GM21737 (cell line): ENCODE measurements around the gene KRTDAP.

Experiments used
- ATAC-seq: cut with Tn5 transposase; IDR thresholded peaks from one replicate; pipeline ENCODE4 v1.9.1; 2021; ENCODE audit warnings: mild to moderate bottlenecking, moderate library complexity; ENCODE audit not compliant: unreplicated experiment

KRTDAP gene, protein sequence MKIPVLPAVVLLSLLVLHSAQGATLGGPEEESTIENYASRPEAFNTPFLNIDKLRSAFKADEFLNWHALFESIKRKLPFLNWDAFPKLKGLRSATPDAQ

GRCh38 chr19:35490364-35490763 lies at the start of gene KRTDAP:
Gene KRTDAP, minus strand, starts transcription at chr19:35490464. Its CDS starts 22 bp downstream, at chr19:35490442.
- no peak for ATAC-seq

DNA sequence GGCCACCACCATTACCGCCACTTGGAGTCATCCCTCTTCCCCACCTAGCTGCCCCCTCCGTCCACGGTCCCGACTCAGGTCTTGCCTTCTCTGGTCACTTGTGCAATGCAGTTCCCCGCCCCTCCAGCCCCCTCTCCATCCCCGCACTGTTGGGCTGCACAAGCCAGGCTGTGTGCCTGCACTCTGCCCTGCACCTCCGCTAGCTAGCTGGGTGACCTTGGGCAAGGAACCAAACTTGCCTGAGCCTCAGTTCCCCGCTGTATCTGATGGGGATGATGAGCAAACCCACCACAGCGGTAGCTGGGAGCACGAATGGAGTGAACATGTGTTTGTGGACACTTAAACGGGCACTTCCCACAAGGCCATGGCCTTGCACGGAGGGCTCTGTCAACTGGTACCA lies 49.6 kb upstream of the KRTDAP start:
- ATAC-seq: no peak

- no peak for ATAC-seq
These were observed 49.0 kb upstream of the KRTDAP start for GRCh38 chr19:35539314-35539713.

DNA sequence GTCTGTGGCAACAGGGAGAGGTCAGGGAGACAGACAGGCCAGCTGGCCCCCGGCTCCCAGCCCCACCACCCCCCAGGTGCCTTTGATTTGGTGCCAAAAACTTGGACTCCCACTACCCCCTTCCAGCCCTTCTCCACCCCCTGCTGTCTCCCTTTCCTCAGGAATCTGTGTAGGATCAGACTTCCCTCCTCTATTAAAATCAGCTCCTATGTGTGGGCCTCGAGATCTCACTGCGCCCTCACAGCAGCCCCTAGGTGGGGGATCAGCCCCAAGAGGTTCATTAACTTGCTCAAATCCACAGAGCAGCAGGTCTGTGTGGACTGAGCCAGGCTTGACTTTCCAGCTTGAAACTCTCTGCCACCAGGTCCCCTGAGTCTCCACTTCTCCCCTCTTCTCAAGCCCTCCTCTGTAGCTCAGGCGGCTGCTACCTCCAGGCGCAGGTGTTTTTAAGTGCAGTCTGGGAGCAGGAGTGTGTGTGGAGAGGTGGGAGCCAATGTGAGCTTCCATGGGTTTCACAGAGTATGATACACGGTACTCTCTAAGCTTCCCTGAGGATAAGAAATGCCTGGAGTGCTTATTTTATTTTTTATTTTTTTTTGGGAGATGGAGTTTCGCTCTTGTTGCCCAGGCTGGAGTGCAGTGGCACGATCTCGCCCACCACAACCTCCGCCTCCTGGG lies 44.7 kb upstream of the KRTDAP start:
- ATAC-seq: no peak

GRCh38 chr19:35533822-35534392 lies 43.6 kb upstream of the KRTDAP start:
- ATAC-seq: no peak

DNA sequence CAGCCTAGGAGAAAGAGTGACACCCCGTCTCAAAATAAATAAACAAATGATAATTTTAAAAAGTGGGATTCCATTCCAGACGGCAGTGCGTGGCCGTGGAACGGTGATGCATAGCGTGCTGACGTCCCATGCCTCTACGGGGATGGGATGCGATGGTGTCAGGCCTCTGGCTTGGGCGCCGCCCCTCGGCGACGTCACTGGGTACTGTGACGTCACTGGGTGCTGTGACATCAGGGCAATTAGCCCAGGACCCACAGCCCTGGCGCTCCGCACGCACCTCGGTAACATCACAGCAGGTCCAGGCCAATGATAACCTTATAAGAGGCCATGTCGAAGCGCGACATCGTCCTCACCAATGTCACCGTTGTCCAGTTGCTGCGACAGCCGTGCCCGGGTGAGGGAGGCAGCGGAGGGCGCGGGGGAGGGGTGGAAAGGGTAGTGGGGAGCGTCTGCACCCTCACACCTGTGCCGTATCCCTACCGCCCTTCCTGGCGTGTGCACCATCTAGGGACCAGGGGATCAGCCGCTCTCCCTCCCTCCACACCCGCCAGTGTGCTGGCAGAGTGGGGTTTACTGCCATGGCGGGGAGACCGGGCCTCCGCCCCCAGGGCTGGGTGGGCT lies 43.0 kb upstream of the KRTDAP start, which contains the start of gene GAPDHS:
Gene GAPDHS, plus strand, starts transcription at position 256 of the 621 bp plus-strand sequence. Its CDS starts 72 bp downstream, at position 328.
- no peak for ATAC-seq

DNA sequence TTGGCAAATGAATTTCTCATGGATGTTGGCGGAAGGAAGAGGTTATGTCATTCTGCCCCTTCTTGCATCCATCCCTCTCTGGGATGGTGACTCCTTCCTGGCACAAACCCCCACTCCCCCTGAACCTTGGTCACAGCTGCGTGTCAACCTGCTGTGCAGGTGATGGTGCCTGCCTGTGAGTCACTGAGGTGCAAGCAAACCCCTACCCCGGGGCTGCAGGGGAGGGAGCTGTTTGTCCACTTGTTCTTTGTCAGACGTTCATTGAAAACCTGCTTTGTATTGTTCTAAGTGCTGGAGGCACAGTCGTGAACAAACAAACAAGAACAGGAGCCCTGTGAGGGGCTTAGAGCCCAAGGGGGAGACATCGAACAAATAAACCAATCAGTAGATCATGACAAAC lies 41.0 kb upstream of the KRTDAP start:
- ATAC-seq: no peak

- no peak for ATAC-seq
These were observed 39.3 kb upstream of the KRTDAP start for GRCh38 chr19:35529241-35530218.

- no peak for ATAC-seq
These were observed 38.2 kb upstream of the KRTDAP start, which contains the start of gene SBSN for GRCh38 chr19:35528218-35529038. Gene SBSN, minus strand, starts transcription at chr19:35528311. Its CDS starts 30 bp downstream, at chr19:35528281.

GRCh38 chr19:35525873-35526272 lies 35.6 kb upstream of the KRTDAP start:
- no peak for ATAC-seq

- no peak for ATAC-seq
These were observed 34.0 kb upstream of the KRTDAP start for GRCh38 chr19:35524181-35524837.

GRCh38 chr19:35522745-35523327 lies 32.6 kb upstream of the KRTDAP start:
- ATAC-seq: no peak

- no peak for ATAC-seq
These were observed 31.0 kb upstream of the KRTDAP start for GRCh38 chr19:35521124-35521743.

GRCh38 chr19:35519291-35519690 lies 29.0 kb upstream of the KRTDAP start:
- ATAC-seq: no peak

GRCh38 chr19:35518313-35518712 lies 28.0 kb upstream of the KRTDAP start:
- ATAC-seq: no peak

- ATAC-seq: no peak
These were observed 27.1 kb upstream of the KRTDAP start for GRCh38 chr19:35517342-35517741.

DNA sequence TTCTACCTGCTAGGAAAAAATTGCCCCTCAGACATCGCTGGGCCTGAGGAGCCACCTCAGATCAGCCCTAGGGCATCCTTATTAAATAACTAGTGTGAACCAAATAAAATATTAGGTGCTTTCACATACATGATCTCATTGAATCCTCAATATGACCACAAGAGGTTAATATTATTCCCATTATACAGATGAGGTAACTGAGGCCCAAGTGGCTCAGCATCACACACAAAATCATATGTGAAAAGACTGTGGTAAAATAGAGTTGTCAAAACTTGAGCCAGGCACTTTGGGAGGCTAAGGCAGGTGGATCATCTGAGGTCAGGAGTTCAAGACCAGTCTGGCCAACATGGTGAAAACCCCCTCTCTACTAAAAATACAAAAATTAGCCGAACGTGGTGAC lies 26.0 kb upstream of the KRTDAP start:
- no peak for ATAC-seq

DNA sequence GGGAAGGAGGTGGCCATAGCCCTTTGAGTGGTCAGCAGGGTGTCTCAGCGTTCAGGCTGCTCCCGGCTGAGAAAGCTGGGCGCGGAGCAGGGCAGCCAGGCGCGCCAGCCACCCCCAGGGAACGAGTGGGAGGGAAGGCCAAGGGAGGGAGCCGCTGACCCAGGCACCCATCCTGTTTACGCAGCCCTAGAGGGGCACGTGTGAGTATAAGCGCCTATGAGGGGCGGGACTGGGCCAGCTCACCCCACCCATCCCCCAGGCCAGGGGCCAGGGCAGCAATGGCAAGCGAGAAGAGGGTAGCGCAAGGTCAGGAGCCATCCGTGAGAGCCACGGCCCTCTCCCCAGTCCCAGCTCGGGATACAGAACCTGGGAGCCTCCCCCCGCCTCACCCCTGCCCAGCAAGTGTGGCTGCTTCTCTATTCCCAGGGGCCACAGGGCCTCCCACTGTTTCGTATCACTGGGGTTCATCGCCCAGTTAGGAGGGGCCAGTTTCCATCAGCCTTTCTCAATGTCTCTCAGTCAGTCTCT lies 24.1 kb upstream of the KRTDAP start:
- ATAC-seq: no peak
